Measurements from ENCODE around the gene NGRN. TPM values are rescaled to one million over a fixed set of nuclear protein-coding genes. Genes with fewer than 3 reads are reported as not detected.
"Not testable (repeated sequence)": the region's sequence is repeated elsewhere in the genome, so short reads cannot be mapped to it uniquely, and the experiment has no call there.

Gene NGRN
- total and polyA plus RNA-seq, 7 donors: 188 to 298 (median 212) TPM

DNA sequence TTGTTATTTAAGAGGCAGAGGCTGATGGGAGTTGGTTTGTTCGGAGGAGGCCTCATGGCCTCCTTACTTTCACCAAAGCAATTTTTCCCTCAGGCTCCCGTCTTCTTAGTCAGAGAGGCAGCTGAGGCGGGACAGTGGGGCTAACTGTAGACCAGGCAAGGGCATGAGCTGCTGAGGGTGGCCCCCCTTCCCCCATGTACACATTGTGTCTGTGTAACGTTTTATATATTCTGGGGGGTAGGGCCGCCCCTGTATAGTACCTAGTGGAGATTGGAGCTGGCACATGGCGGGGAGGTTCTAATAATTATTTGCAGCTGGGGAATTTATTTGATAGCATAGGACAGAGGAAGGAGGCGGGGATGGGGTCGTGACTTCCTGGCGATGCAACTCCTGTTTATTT lies 35.1 kb downstream of the NGRN start:
- Histone ChIP-seq H3K4me3 (no peak overlapping the region), H3K4me1 (no peaks in the 10 kb centered on the region), H3K27ac (no peak overlapping the region), H3K9me3 (no peaks in the 10 kb centered on the region), H3K27me3 (ENCODE audit: insufficient read depth in 3 of 3, low read length in 2 of 3) (no peaks in the 10 kb centered on the region), H3K36me3 (ENCODE audit: insufficient read depth in 1 of 2, low read depth in 1 of 2) (no peaks in the 10 kb centered on the region)
- TF ChIP-seq, protein P1, sequence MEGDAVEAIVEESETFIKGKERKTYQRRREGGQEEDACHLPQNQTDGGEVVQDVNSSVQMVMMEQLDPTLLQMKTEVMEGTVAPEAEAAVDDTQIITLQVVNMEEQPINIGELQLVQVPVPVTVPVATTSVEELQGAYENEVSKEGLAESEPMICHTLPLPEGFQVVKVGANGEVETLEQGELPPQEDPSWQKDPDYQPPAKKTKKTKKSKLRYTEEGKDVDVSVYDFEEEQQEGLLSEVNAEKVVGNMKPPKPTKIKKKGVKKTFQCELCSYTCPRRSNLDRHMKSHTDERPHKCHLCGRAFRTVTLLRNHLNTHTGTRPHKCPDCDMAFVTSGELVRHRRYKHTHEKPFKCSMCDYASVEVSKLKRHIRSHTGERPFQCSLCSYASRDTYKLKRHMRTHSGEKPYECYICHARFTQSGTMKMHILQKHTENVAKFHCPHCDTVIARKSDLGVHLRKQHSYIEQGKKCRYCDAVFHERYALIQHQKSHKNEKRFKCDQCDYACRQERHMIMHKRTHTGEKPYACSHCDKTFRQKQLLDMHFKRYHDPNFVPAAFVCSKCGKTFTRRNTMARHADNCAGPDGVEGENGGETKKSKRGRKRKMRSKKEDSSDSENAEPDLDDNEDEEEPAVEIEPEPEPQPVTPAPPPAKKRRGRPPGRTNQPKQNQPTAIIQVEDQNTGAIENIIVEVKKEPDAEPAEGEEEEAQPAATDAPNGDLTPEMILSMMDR (IDR thresholded peaks at IDR 0.05): no peak
- ATAC-seq: no peak
- intact Hi-C loops (cut with DNase I): no loop called here
- WGBS, 3 donors: 90 to 92% (median 91%) methylated on average over 9 of the region's 9 CpGs
- no peak for DNase-seq

DNA sequence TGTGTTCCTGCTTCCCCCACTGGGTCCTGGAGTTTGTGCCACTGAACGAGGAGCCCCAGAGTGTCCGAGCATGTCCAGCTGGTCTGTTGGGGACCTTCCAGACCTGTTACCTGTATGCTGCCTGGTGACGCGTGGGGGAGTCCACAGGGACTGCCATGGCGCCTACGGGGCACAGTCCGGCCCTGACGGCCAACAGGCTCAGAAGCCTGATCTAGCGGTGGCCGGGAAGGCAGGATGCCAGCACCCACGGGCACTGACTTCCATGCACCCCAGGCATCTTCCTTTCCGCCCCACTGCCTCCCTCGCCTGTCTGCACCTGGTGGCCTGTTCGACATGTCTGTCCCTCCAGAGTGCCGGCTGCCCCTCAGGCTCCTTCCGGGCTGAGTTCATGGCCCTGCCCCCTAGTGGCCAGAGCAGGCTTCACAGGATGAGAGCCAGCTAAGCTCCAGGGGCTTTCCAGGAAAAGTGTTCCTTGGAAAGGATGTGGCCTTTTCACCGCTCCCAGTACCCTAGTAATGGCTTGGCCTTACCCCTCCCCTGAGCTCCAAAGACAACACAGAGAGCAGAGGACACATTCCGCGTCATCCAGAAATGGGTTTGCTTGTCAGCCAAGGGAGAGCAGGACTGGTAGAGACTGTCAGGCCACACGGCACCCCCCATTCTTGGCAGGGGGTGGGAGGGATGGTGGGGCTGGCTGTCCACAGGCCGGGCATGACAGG lies 35.7 kb downstream of the NGRN start:
- DNase-seq (peak; percentile 54 to 73), ATAC-seq (peak in 3 of 4 donors; percentile 56 to 80 (median 70))
- no peaks in the 10 kb centered on the region for H3K36me3 ChIP-seq (ENCODE audit: insufficient read depth in 1 of 2, low read depth in 1 of 2)
- intact Hi-C loops (cut with DNase I): no loop called here
- no peaks in the 10 kb centered on the region for H3K27me3 ChIP-seq (ENCODE audit: insufficient read depth in 3 of 3, low read length in 2 of 3)
- H3K9me3 ChIP-seq: no peaks in the 10 kb centered on the region
- 60 to 65% (median 62%) methylated on average over 21 of the region's 21 CpGs for WGBS, 3 donors
- TF ChIP-seq, protein P1 (IDR thresholded peaks at IDR 0.05): peak; percentile 66
- H3K27ac ChIP-seq: no peak overlapping the region
- no peaks in the 10 kb centered on the region for H3K4me1 ChIP-seq
- H3K4me3 ChIP-seq: no peak overlapping the region

- WGBS, 3 donors: 66 to 76% (median 67%) methylated on average over 8 of the region's 8 CpGs
- no peaks in the 10 kb centered on the region for H3K9me3 ChIP-seq
- H3K36me3 ChIP-seq (ENCODE audit: insufficient read depth in 1 of 2, low read depth in 1 of 2): no peaks in the 10 kb centered on the region
- no peak overlapping the region for H3K27ac ChIP-seq
- intact Hi-C loops (cut with DNase I): no loop called here
- DNase-seq: no peak
- H3K4me3 ChIP-seq: no peak overlapping the region
- H3K4me1 ChIP-seq: no peaks in the 10 kb centered on the region
- H3K27me3 ChIP-seq (ENCODE audit: insufficient read depth in 3 of 3, low read length in 2 of 3): no peaks in the 10 kb centered on the region
- TF ChIP-seq, protein P1 (IDR thresholded peaks at IDR 0.05): no peak
- peak in 1 of 4 donors; percentile 26 for ATAC-seq
These were observed 36.3 kb downstream of the NGRN start for GRCh38 chr15:90301707-90302300.

GRCh38 chr15:90305355-90305754 lies 39.9 kb downstream of the NGRN start:
- intact Hi-C loops (cut with DNase I); H3K27me3 ChIP-seq (ENCODE audit: insufficient read depth in 3 of 3, low read length in 2 of 3); DNase-seq; H3K9me3 ChIP-seq; H3K27ac ChIP-seq; H3K4me1 ChIP-seq; ATAC-seq; H3K4me3 ChIP-seq; H3K36me3 ChIP-seq (ENCODE audit: insufficient read depth in 1 of 2, low read depth in 1 of 2): not testable (repeated sequence)
- 93 to 96% (median 93%) methylated on average over 14 of the region's 14 CpGs for WGBS, 3 donors

DNA sequence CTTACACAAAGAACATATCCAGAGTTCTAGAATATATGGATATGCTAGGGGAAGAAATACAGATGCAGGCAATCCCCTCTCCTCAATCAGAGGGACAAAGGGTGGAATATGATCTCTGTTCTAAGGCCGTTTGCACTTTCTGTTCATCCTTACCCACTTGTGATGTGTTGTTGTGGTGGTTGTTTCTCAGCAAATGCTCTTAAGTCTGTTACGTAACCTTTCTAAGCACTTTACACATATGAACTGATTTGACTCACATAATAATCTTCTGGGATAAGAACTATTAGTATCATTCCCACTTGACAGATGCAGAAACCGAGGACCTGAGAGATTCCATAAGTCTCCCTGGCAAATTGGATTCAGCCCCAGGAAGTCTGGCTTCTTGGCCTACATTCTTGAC lies 40.5 kb downstream of the NGRN start:
- H3K9me3 ChIP-seq: no peaks in the 10 kb centered on the region
- intact Hi-C loops (cut with DNase I): no loop called here
- no peaks in the 10 kb centered on the region for H3K27me3 ChIP-seq (ENCODE audit: insufficient read depth in 3 of 3, low read length in 2 of 3)

More for the DNA sequence above, 40.5 kb downstream of the NGRN start:
- H3K4me1 ChIP-seq: no peaks in the 10 kb centered on the region
- H3K4me3 ChIP-seq: no peak overlapping the region
- TF ChIP-seq, protein P1 (IDR thresholded peaks at IDR 0.05): no peak
- no peak for DNase-seq
- no peak for ATAC-seq
- H3K27ac ChIP-seq: no peak overlapping the region
- WGBS, 3 donors: 77 to 86% (median 79%) methylated on average over 3 of the region's 3 CpGs
- no peaks in the 10 kb centered on the region for H3K36me3 ChIP-seq (ENCODE audit: insufficient read depth in 1 of 2, low read depth in 1 of 2)

All from psoas muscle (tissue), 8 donors.